H1 (cell line): Measurements from ENCODE around the gene CHCHD3. TPM values are rescaled to one million over a fixed set of nuclear protein-coding genes. Genes with fewer than 3 reads are reported as not detected.

Source experiments
- BACH1 ChIP-seq: IDR thresholded peaks from 2 replicates; pipeline ENCODE4 v1.6.1; 2012; ENCODE audit warnings: low read length, improper control_type of control experiment
- CHD2 ChIP-seq: IDR thresholded peaks from 2 replicates; pipeline ENCODE4 v1.6.1; 2012; ENCODE audit warnings: low read length, improper control_type of control experiment
- GABPA ChIP-seq: IDR thresholded peaks from 2 replicates; pipeline ENCODE4 v1.6.1; 2011; ENCODE audit warnings: mild to moderate bottlenecking, low read length, moderate library complexity, borderline replicate concordance; ENCODE audit not compliant: insufficient read depth
- HDAC2 ChIP-seq, 2 experiments: fragments of 300-600 bp in 1 of 2; sonication (generic) in 1 of 2; IDR thresholded peaks; 2 replicates each; pipeline ENCODE4 v1.6.1; 2011 to 2012; ENCODE audit warnings: low read depth in 2 of 2, low read length in 2 of 2, mild to moderate bottlenecking in 2 of 2, moderate library complexity in 2 of 2, borderline replicate concordance in 1 of 2, inconsistent platforms in 1 of 2
- KDM5A ChIP-seq: fragments of 200-600 bp; IDR thresholded peaks from 2 replicates; pipeline ENCODE4 v1.7.1; 2012; ENCODE audit warnings: mild to moderate bottlenecking, low read length, inconsistent platforms, mixed read lengths
- PHF8 ChIP-seq: fragments of 200-600 bp; sonication (generic); conservative IDR thresholded peaks from 2 replicates; pipeline ENCODE4 v1.7.1; 2012; ENCODE audit warnings: low read depth, mild to moderate bottlenecking, inconsistent platforms, low read length, moderate library complexity
- RNF2 ChIP-seq: fragments of 200-900, 300-1000 bp; sonication (generic); IDR thresholded peaks from 2 replicates; pipeline ENCODE4 v1.7.1; 2016; ENCODE audit warnings: borderline replicate concordance, low read depth, mild to moderate bottlenecking, antibody characterized with exemption, low read length; ENCODE audit not compliant: poor library complexity, severe bottlenecking; ENCODE audit errors: missing control alignments
- SP1 ChIP-seq: IDR thresholded peaks from 2 replicates; pipeline ENCODE4 v1.6.1; 2011; ENCODE audit warnings: low read depth, low read length
- TEAD4 ChIP-seq: IDR thresholded peaks from 2 replicates; pipeline ENCODE4 v1.6.1; 2012; ENCODE audit warnings: low read depth, low read length, inconsistent platforms, mixed read lengths
- YY1 ChIP-seq: IDR thresholded peaks from 2 replicates; pipeline ENCODE4 v1.6.1; 2011; ENCODE audit warnings: low read depth, mild to moderate bottlenecking, low read length
- polyA plus RNA-seq, 7 experiments: library from polyadenylated mRNA; depleted of rRNA in 3 of 7; stranded (reverse) in 5 of 7; unstranded in 2 of 7; fragments of >200 nt in 5 of 7; fragments of 200-250 nt in 2 of 7; gene quantifications; 1 replicate in 5 of 7; 2 replicates in 1 of 7; 4 replicates in 1 of 7; pipeline versions ENCODE4 v1.2.1 to v1.2.3, GENCODE V29; 2011 to 2013; ENCODE audit warnings: missing spikeins in 2 of 7, mixed read lengths in 2 of 7
- total RNA-seq: library from RNA; stranded (reverse); fragmentation: NEBNext Ultra II Directional; extraction: Animal tissue kit (Norgen Biotek cat#: 25700); gene quantifications from 2 replicates; pipeline ENCODE4 v1.2.1, GENCODE V29; 2021
- TF ChIP-seq, protein P1 (sequence below): fragments of 300-600 bp; sonication (generic); IDR thresholded peaks from 2 replicates; pipeline ENCODE4 v1.7.1; 2012; ENCODE audit warnings: low read length, moderate library complexity, mild to moderate bottlenecking, inconsistent platforms; ENCODE audit not compliant: insufficient replicate concordance

The CHCHD3 gene
- total and polyA plus RNA-seq, 2 of the 8 experiments (the other 6 are each of a cell fraction or from before 2014, with no cell fraction given) = 42.9 to 137 TPM

DNA sequence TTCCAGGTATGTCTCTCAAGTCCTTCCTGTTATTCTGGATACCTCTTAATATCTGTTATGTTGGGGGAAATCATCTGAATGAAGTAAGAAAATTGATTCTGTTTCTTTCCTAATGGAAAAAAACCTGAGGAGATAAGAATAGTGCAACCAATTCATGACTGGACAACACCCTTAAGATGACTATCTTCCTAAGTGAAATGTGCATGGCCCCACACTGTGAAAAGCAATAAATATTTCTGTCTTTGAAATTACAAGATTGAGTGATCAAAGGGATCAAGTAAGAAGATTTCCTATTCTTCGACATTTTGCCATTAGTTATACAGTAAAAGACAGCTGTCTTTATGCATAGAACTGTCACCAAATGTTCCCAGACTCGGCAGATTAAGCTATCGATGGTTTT, 73.9 kb downstream of the CHCHD3 start (continued):
- TF ChIP-seq, protein P1, sequence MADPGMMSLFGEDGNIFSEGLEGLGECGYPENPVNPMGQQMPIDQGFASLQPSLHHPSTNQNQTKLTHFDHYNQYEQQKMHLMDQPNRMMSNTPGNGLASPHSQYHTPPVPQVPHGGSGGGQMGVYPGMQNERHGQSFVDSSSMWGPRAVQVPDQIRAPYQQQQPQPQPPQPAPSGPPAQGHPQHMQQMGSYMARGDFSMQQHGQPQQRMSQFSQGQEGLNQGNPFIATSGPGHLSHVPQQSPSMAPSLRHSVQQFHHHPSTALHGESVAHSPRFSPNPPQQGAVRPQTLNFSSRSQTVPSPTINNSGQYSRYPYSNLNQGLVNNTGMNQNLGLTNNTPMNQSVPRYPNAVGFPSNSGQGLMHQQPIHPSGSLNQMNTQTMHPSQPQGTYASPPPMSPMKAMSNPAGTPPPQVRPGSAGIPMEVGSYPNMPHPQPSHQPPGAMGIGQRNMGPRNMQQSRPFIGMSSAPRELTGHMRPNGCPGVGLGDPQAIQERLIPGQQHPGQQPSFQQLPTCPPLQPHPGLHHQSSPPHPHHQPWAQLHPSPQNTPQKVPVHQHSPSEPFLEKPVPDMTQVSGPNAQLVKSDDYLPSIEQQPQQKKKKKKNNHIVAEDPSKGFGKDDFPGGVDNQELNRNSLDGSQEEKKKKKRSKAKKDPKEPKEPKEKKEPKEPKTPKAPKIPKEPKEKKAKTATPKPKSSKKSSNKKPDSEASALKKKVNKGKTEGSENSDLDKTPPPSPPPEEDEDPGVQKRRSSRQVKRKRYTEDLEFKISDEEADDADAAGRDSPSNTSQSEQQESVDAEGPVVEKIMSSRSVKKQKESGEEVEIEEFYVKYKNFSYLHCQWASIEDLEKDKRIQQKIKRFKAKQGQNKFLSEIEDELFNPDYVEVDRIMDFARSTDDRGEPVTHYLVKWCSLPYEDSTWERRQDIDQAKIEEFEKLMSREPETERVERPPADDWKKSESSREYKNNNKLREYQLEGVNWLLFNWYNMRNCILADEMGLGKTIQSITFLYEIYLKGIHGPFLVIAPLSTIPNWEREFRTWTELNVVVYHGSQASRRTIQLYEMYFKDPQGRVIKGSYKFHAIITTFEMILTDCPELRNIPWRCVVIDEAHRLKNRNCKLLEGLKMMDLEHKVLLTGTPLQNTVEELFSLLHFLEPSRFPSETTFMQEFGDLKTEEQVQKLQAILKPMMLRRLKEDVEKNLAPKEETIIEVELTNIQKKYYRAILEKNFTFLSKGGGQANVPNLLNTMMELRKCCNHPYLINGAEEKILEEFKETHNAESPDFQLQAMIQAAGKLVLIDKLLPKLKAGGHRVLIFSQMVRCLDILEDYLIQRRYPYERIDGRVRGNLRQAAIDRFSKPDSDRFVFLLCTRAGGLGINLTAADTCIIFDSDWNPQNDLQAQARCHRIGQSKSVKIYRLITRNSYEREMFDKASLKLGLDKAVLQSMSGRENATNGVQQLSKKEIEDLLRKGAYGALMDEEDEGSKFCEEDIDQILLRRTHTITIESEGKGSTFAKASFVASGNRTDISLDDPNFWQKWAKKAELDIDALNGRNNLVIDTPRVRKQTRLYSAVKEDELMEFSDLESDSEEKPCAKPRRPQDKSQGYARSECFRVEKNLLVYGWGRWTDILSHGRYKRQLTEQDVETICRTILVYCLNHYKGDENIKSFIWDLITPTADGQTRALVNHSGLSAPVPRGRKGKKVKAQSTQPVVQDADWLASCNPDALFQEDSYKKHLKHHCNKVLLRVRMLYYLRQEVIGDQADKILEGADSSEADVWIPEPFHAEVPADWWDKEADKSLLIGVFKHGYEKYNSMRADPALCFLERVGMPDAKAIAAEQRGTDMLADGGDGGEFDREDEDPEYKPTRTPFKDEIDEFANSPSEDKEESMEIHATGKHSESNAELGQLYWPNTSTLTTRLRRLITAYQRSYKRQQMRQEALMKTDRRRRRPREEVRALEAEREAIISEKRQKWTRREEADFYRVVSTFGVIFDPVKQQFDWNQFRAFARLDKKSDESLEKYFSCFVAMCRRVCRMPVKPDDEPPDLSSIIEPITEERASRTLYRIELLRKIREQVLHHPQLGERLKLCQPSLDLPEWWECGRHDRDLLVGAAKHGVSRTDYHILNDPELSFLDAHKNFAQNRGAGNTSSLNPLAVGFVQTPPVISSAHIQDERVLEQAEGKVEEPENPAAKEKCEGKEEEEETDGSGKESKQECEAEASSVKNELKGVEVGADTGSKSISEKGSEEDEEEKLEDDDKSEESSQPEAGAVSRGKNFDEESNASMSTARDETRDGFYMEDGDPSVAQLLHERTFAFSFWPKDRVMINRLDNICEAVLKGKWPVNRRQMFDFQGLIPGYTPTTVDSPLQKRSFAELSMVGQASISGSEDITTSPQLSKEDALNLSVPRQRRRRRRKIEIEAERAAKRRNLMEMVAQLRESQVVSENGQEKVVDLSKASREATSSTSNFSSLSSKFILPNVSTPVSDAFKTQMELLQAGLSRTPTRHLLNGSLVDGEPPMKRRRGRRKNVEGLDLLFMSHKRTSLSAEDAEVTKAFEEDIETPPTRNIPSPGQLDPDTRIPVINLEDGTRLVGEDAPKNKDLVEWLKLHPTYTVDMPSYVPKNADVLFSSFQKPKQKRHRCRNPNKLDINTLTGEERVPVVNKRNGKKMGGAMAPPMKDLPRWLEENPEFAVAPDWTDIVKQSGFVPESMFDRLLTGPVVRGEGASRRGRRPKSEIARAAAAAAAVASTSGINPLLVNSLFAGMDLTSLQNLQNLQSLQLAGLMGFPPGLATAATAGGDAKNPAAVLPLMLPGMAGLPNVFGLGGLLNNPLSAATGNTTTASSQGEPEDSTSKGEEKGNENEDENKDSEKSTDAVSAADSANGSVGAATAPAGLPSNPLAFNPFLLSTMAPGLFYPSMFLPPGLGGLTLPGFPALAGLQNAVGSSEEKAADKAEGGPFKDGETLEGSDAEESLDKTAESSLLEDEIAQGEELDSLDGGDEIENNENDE = no peak
- TF ChIP-seq GABPA (no peak), HDAC2 (IDR thresholded peaks at IDR 0.05; ENCODE audit: borderline replicate concordance in 1 of 2, low read depth in 2 of 2, low read length in 2 of 2) (no peak), RNF2 (no peak), KDM5A (no peak), YY1 (no peak), PHF8 (no peak), BACH1 (no peak), CHD2 (no peak), SP1 (no peak), TEAD4 (no peak)
